ENCODE data around the gene PSAT1.

The PSAT1 gene

DNA sequence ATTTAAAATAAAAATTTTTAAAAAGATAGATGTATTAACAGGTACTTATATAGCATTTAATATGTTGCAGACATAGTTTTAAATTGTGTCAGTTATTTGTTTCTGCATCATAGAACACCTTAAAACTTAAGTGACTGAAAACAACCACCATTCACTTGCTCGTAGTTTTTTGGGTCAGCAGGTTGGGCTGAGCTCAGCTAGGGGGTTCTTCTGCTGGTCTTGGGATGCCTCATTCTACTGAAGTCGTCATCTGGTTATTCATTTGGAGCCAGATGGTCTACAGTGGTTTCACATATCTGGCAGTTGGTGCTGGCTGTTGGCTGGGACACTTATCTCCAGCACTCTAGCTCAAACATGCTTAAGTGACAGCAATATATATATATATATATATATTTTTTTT lies 29.6 kb downstream of the PSAT1 start:
- Mint-ChIP-seq H3K4me3 (no peak overlapping the region), H3K9me3 (no peaks in the 10 kb centered on the region), H3K27ac (ENCODE audit: low read depth) (no peak overlapping the region), H3K36me3 (ENCODE audit: insufficient read depth) (peaks cover under 1% of the 10 kb centered on the region), H3K4me1 (no peaks in the 10 kb centered on the region), H3K27me3 (no peaks in the 10 kb centered on the region)
- ATAC-seq (replicated peaks; ENCODE audit: extremely low read depth, poor library complexity, severe bottlenecking) (no peak), DNase-seq (ENCODE audit: low spot score in 2 of 2) (no peak)

GRCh38 chr9:78332381-78332780 lies 35.5 kb downstream of the PSAT1 start:
- Mint-ChIP-seq H3K36me3 (ENCODE audit: insufficient read depth) (peaks cover 1% of the 10 kb centered on the region), H3K27ac (ENCODE audit: low read depth) (no peak overlapping the region), H3K27me3 (peaks cover 26% of the 10 kb centered on the region), H3K4me1 (no peaks in the 10 kb centered on the region), H3K9me3 (peaks cover 9% of the 10 kb centered on the region), H3K4me3 (no peak overlapping the region)
- DNase-seq (ENCODE audit: low spot score in 2 of 2) (no peak), ATAC-seq (replicated peaks; ENCODE audit: extremely low read depth, poor library complexity, severe bottlenecking) (no peak)

DNA sequence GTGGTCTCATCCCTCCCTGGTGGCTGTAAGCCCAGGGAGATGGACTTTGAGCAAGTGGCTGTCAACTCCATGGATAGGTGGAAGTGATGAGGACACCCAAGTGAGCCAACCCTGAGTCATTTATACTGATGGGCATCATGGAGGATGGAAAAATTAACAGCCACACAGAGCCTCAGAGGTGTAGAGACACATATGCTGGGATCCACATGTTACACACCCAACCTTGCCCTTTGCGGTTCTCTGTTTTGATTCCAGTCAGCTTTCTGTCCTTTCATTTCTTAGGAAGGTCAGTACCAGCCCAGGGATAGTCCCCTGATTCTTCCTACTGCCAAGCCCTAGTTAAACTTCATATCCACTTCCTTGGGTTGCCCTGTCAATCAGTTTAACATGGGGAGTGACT lies 51.9 kb downstream of the PSAT1 start:
- ATAC-seq (replicated peaks; ENCODE audit: extremely low read depth, poor library complexity, severe bottlenecking) = no peak
- no peak overlapping the region for H3K4me3 Mint-ChIP-seq

DNA sequence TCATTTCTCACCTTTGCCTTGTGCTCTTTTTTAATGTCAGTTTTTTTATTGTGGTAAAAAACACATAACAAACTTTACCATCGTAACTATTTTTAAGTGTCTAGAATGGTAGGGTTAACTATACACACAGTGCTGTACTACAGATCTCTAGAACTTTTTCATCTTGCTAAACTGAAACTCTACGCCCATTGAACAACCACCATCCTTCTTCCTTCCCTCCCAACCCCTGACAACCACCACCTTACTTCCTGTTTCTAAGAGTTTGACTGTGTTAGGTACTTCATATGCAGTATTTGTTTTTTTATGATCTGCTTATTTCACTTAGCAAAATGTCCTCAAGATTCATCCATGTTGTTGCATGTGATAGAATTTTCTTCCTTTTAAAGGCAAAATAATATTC lies 54.9 kb downstream of the PSAT1 start:
- Mint-ChIP-seq H3K4me3 (no peak overlapping the region), H3K27me3 (peaks cover under 1% of the 10 kb centered on the region), H3K4me1 (peaks cover 7% of the 10 kb centered on the region), H3K36me3 (ENCODE audit: insufficient read depth) (no peaks in the 10 kb centered on the region), H3K9me3 (no peaks in the 10 kb centered on the region), H3K27ac (ENCODE audit: low read depth) (no peak overlapping the region)
- no peak for ATAC-seq (replicated peaks; ENCODE audit: extremely low read depth, poor library complexity, severe bottlenecking)
- DNase-seq (ENCODE audit: low spot score in 2 of 2) = no peak

More for the DNA sequence above, 51.9 kb downstream of the PSAT1 start:
- H3K27ac Mint-ChIP-seq (ENCODE audit: low read depth) = no peak overlapping the region
- H3K27me3 Mint-ChIP-seq = peaks cover 11% of the 10 kb centered on the region
- no peaks in the 10 kb centered on the region for H3K9me3 Mint-ChIP-seq
- DNase-seq (ENCODE audit: low spot score in 2 of 2) = no peak
- peaks cover 7% of the 10 kb centered on the region for H3K4me1 Mint-ChIP-seq
- H3K36me3 Mint-ChIP-seq (ENCODE audit: insufficient read depth) = no peaks in the 10 kb centered on the region

DNA sequence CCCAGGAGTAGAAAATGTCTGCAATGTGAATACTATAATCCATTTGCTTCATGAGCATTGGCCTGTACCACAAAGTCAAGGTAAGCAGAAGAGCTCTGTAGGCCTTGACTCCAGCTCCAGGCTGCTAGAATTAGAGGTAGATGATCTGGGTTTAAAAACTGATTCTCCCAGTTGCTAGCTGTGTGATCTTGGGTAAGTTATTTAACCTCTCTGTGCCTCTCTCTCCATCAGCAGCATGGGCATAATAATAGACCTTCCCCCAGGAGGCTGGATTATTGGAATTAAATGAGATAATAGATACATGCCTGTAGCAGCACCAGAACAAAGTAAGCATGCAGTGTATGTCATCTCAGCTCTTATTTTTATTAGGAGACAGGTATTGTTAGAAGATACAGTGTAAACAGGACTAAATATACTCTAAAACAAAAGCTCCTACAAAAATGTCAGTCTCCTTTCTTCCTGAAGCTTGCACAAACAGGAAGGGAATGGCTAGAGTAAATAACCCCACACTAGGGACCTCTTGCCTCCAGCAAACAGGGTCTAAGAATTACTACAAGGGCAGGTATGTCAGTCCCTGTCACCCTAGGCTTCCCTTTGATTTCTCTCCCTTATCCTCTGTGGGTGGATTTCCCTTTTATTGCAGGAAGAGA lies 57.5 kb downstream of the PSAT1 start:
- Mint-ChIP-seq H3K9me3 (no peaks in the 10 kb centered on the region), H3K4me1 (peaks cover 7% of the 10 kb centered on the region), H3K27ac (ENCODE audit: low read depth) (no peak overlapping the region), H3K36me3 (ENCODE audit: insufficient read depth) (no peaks in the 10 kb centered on the region), H3K27me3 (no peaks in the 10 kb centered on the region), H3K4me3 (no peak overlapping the region)
- no peak for DNase-seq (ENCODE audit: low spot score in 2 of 2)
- no peak for ATAC-seq (replicated peaks; ENCODE audit: extremely low read depth, poor library complexity, severe bottlenecking)

DNA sequence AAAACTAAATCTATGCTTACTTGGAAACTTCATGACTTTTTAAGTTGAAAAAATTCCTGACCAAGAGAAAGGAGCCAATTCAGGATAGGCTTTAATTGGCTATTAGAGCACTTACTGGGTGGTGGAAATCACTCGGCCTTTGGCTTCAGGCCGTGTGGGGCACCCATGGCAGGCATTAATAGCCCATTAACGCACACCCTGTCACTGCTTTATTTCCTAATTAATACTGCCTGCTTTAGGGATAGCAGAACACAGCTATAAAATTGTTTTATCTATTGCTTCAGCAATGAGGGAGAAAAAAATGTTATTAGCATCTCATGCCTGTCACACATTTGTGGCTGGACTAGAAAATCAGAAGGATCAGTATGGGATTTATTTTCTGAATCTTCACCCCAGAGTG lies 58.1 kb downstream of the PSAT1 start:
- no peaks in the 10 kb centered on the region for H3K27me3 Mint-ChIP-seq
- H3K27ac Mint-ChIP-seq (ENCODE audit: low read depth) = no peak overlapping the region
- peaks cover 7% of the 10 kb centered on the region for H3K4me1 Mint-ChIP-seq
- H3K9me3 Mint-ChIP-seq = no peaks in the 10 kb centered on the region
- DNase-seq (ENCODE audit: low spot score in 2 of 2) = no peak
- ATAC-seq (replicated peaks; ENCODE audit: extremely low read depth, poor library complexity, severe bottlenecking) = no peak
- H3K36me3 Mint-ChIP-seq (ENCODE audit: insufficient read depth) = no peaks in the 10 kb centered on the region
- no peak overlapping the region for H3K4me3 Mint-ChIP-seq

DNA sequence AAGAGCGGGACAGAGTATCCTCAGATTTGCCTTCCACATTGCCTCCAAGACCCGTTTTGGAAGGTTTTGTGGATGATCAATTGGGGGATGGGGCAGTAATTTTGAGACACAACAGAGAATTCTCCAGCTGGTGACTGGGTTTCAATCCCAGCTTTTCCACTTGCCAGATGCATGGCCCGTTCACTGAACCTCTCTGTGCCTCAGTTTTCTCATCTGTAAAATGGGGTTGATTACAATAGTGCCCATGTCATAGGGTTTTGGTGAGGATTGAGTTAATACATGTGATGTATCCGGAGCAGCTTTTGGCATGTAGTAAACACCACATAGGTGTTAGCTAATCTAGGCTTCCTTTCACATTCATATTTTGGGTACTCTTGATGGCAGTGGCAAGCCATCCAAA lies 59.7 kb downstream of the PSAT1 start:
- no peak for DNase-seq (ENCODE audit: low spot score in 2 of 2)
- peaks cover 6% of the 10 kb centered on the region for H3K4me1 Mint-ChIP-seq
- ATAC-seq (replicated peaks; ENCODE audit: extremely low read depth, poor library complexity, severe bottlenecking) = no peak
- H3K9me3 Mint-ChIP-seq = no peaks in the 10 kb centered on the region
- H3K27ac Mint-ChIP-seq (ENCODE audit: low read depth) = no peak overlapping the region
- no peaks in the 10 kb centered on the region for H3K36me3 Mint-ChIP-seq (ENCODE audit: insufficient read depth)
- H3K27me3 Mint-ChIP-seq = no peaks in the 10 kb centered on the region
- H3K4me3 Mint-ChIP-seq = no peak overlapping the region

- H3K27me3 Mint-ChIP-seq = no peaks in the 10 kb centered on the region
- no peaks in the 10 kb centered on the region for H3K4me1 Mint-ChIP-seq
- H3K36me3 Mint-ChIP-seq (ENCODE audit: insufficient read depth) = no peaks in the 10 kb centered on the region
- no peak overlapping the region for H3K27ac Mint-ChIP-seq (ENCODE audit: low read depth)
- ATAC-seq (replicated peaks; ENCODE audit: extremely low read depth, poor library complexity, severe bottlenecking) (no peak), DNase-seq (ENCODE audit: low spot score in 2 of 2) (no peak)
- H3K9me3 Mint-ChIP-seq = no peaks in the 10 kb centered on the region
- H3K4me3 Mint-ChIP-seq = no peak overlapping the region
Measured at GRCh38 chr9:78357165-78357873, 60.4 kb downstream of the PSAT1 start.

DNA sequence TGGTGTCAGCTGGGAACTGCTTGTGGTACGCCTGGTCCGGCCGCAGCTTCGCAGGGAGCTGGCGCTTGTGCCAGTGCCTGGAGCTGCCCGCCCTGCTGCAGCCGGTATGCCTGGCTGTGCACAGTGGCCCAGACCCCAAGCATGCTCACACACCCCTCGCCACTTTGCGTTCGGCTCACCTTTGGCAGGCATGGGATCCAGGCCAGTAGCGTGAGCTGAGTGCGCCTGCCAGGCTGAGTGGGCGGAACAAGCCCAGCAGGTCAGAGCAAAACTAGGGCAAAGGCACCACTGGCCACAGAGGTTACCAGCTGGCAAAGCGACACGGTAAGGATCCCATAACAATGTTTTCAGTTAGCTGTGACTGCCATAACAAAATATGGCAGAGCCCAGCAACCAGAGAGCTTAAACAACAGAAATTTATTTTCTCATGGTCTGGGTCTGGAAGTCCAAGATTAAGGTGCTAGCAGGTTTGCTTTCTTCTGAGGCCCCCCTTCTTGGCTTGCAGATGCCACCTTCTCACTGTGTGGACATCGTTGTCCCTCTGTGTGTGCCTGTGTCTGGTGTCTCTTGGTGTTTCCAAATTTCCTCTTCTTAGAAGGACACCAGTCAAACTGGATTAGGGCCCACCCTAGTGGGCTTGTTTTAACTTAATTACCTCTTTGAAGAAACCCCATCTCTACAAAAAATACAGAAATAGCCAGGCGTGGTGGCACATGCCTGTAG lies 61.6 kb downstream of the PSAT1 start:
- DNase-seq (ENCODE audit: low spot score in 2 of 2) (no peak), ATAC-seq (replicated peaks; ENCODE audit: extremely low read depth, poor library complexity, severe bottlenecking) (no peak)
- Mint-ChIP-seq H3K9me3 (no peaks in the 10 kb centered on the region), H3K27me3 (no peaks in the 10 kb centered on the region), H3K4me1 (no peaks in the 10 kb centered on the region), H3K4me3 (no peak overlapping the region), H3K27ac (ENCODE audit: low read depth) (no peak overlapping the region), H3K36me3 (ENCODE audit: insufficient read depth) (no peaks in the 10 kb centered on the region)

DNA sequence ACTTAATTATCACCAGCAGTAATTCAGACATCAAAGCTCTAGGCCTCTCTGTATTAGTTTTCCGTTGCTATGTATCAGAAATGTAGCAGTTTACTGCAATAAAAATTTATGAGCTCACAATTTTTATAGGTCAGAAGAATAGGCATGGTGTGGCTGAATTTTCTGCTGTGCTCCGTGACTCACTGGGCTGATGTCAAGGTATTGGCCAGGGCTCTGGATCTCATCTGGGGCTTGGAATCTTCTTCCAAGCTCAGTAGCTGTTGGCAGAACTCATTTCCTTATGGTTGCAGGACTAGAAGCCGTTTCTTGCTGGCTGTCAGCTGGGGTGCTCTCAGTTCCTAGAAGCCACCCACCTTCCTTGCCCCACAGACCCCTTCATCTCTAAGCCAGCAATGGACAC lies 66.3 kb downstream of the PSAT1 start:
- no peaks in the 10 kb centered on the region for H3K36me3 Mint-ChIP-seq (ENCODE audit: insufficient read depth)
- no peaks in the 10 kb centered on the region for H3K4me1 Mint-ChIP-seq
- no peak overlapping the region for H3K4me3 Mint-ChIP-seq
- H3K9me3 Mint-ChIP-seq = no peaks in the 10 kb centered on the region
- H3K27ac Mint-ChIP-seq (ENCODE audit: low read depth) = no peak overlapping the region
- no peaks in the 10 kb centered on the region for H3K27me3 Mint-ChIP-seq
- ATAC-seq (replicated peaks; ENCODE audit: extremely low read depth, poor library complexity, severe bottlenecking) = no peak
- DNase-seq (ENCODE audit: low spot score in 2 of 2) = no peak

DNA sequence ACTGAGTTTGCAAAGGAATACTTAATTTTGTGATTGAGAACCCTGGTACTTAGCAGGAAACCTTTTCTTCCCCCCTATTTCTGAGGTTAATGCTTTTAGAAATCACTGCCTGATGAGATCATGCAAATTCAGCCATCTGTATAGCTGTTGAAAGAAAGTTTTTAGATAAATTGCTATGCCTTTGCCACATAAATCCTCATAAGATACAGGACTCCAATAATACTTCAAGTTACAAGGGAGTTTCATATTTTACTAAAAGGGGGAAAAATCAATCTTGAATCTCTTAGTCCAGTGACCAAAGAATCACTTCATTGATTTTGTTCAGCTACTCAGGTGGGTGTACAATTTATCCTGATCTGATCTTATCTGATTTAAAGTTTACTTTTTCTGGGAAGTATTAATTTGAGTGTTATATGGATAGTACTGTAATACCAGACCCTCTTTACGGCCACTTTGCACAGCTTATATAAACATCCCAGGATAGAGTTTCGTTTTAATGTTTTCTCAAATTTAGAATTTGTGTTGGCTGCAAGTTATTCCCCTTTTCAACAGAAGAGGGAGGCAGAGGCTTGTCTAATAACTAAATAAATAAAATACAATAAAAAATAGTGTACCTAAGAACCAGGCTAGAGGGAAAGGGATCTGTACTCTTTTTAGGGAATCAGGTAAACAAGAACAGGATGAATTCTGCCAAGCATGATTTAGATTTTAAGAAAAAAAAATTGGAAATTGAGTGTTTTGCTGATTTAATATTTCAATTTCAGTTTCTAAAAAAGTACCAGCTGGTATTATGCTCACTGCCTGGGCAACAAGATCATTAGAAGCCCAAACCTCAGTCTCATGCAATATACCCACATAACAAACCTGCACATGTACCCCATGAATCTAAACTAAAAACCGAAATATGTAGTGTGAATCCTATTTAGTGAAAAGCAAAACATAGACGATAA lies 69.1 kb downstream of the PSAT1 start:
- ATAC-seq (replicated peaks; ENCODE audit: extremely low read depth, poor library complexity, severe bottlenecking) (no peak), DNase-seq (ENCODE audit: low spot score in 2 of 2) (no peak)
- Mint-ChIP-seq H3K4me1 (no peaks in the 10 kb centered on the region), H3K27ac (ENCODE audit: low read depth) (no peak overlapping the region), H3K9me3 (no peaks in the 10 kb centered on the region), H3K27me3 (peaks cover 19% of the 10 kb centered on the region), H3K4me3 (no peak overlapping the region), H3K36me3 (ENCODE audit: insufficient read depth) (no peaks in the 10 kb centered on the region)

DNA sequence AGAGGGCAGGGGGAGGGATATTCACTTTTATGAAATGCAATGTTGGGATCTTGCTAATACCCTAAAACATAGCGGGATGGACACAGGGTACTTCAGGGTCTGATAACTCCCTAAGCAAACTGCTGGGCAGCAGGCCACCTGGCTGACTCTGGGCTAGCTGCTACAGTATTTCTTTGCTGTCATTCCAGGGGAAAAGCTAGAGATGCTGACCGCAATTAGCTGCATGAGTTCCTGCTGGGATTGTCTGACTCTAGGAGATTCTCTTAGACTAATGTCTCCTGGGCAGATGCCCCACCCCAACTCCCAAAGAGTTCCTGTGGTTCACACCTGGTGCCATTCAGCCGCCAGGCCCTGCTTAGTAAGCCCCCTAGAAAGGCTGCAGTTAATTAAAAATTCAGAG lies 69.9 kb downstream of the PSAT1 start:
- Mint-ChIP-seq H3K4me1 (no peaks in the 10 kb centered on the region), H3K27ac (ENCODE audit: low read depth) (no peak overlapping the region), H3K36me3 (ENCODE audit: insufficient read depth) (no peaks in the 10 kb centered on the region), H3K4me3 (no peak overlapping the region), H3K9me3 (no peaks in the 10 kb centered on the region), H3K27me3 (peaks cover 27% of the 10 kb centered on the region)
- DNase-seq (ENCODE audit: low spot score in 2 of 2) = no peak
- ATAC-seq (replicated peaks; ENCODE audit: extremely low read depth, poor library complexity, severe bottlenecking) = no peak

All from central memory CD8-positive, alpha-beta T cell (primary cell).